ENCODE data around the gene OR2T3. TPM values are rescaled to one million over a fixed set of nuclear protein-coding genes. Genes with fewer than 3 reads are reported as not detected.
"Not testable (repeated sequence)": the region's sequence is repeated elsewhere in the genome, so short reads cannot be mapped to it uniquely, and the experiment has no call there.

The OR2T3 gene
- total RNA-seq, 1 donor from 2014 or later, result not detected

DNA sequence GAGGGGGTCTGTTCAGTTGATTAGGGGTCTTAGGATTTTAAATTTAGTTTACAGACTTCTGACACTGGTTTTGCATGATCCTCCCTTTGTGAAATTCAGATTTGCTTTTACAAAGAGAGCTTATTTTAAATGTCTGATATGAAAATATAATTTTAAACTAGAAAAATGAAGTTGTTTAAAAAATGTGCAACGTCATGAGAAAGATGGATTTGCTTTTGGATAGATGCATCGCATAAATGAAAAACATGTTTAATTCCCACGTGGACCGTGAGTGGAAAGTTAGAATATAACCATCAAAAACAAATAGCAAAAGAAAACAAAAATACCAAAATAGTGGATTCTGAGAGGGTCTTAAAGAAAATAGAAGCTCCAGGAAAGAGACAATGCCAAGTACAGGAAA lies 2.0 kb upstream of the OR2T3 start:
- H3K27ac ChIP-seq (ENCODE audit: low read depth, low read length), result no peak overlapping the region
- H3K36me3 ChIP-seq (ENCODE audit: control insufficient read depth in 3 of 3, insufficient read depth in 3 of 3, low read length in 3 of 3), result no peaks in the 10 kb centered on the region
- H3K9ac ChIP-seq (ENCODE audit: low read depth in 1 of 3, low read length in 3 of 3), result no peak overlapping the region
- H3K27me3 ChIP-seq (ENCODE audit: control insufficient read depth in 3 of 3, insufficient read depth in 3 of 3, low read length in 3 of 3), result no peaks in the 10 kb centered on the region
- H3K4me3 ChIP-seq (ENCODE audit: low read length in 3 of 3), result no peak overlapping the region
- no peaks in the 10 kb centered on the region for H3K4me1 ChIP-seq (ENCODE audit: control insufficient read depth in 3 of 3, insufficient read depth in 3 of 3, low read length in 3 of 3)
- no peaks in the 10 kb centered on the region for H3K9me3 ChIP-seq (ENCODE audit: control insufficient read depth in 3 of 3, low read length in 3 of 3)

DNA sequence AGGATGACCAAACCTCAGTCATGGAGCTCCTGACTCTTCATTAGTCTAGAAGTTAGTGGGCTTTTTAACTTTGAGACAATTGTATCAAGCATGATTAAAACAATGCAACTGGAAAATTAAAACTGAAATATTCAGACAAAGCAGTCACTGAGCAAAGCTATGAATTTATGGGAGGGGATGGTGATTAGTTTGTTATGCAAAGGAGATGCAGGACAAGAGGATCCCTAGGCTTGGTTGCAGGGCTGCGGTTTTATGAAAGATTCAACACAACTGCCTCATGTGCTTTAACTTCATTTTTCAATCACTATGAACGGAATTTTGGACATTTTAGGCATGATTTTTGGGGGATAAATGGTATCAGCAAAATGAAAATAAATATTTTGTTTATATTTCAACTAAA lies 1.0 kb upstream of the OR2T3 start:
- not testable (repeated sequence) for H3K9me3 ChIP-seq (ENCODE audit: control insufficient read depth in 3 of 3, low read length in 3 of 3); H3K9ac ChIP-seq (ENCODE audit: low read depth in 1 of 3, low read length in 3 of 3); H3K4me1 ChIP-seq (ENCODE audit: control insufficient read depth in 3 of 3, insufficient read depth in 3 of 3, low read length in 3 of 3); H3K27me3 ChIP-seq (ENCODE audit: control insufficient read depth in 3 of 3, insufficient read depth in 3 of 3, low read length in 3 of 3); H3K4me3 ChIP-seq (ENCODE audit: low read length in 3 of 3); H3K36me3 ChIP-seq (ENCODE audit: control insufficient read depth in 3 of 3, insufficient read depth in 3 of 3, low read length in 3 of 3); H3K27ac ChIP-seq (ENCODE audit: low read depth, low read length)

DNA sequence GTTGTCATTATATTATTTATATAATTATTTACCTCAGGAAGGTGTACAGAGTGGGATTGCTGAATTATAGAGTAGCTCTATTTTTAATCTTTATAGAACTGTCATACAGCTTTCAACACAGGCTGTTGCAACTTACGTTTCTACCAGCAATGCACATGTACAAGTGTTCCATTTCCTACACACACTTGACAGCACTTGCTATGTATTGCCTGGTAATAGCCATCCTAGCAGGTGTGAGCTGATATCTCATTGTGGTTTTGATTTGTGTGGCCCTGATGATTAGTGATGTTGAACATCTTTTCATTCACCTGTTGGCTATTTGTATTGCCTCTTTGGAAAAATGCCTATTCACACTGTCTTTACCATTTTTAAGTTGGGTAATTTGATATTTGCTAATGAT lies 2.5 kb downstream of the OR2T3 start:
- not testable (repeated sequence) for H3K27ac ChIP-seq (ENCODE audit: low read depth, low read length); H3K4me1 ChIP-seq (ENCODE audit: control insufficient read depth in 3 of 3, insufficient read depth in 3 of 3, low read length in 3 of 3); H3K36me3 ChIP-seq (ENCODE audit: control insufficient read depth in 3 of 3, insufficient read depth in 3 of 3, low read length in 3 of 3); H3K9ac ChIP-seq (ENCODE audit: low read depth in 1 of 3, low read length in 3 of 3); H3K9me3 ChIP-seq (ENCODE audit: control insufficient read depth in 3 of 3, low read length in 3 of 3); H3K27me3 ChIP-seq (ENCODE audit: control insufficient read depth in 3 of 3, insufficient read depth in 3 of 3, low read length in 3 of 3); H3K4me3 ChIP-seq (ENCODE audit: low read length in 3 of 3)

DNA sequence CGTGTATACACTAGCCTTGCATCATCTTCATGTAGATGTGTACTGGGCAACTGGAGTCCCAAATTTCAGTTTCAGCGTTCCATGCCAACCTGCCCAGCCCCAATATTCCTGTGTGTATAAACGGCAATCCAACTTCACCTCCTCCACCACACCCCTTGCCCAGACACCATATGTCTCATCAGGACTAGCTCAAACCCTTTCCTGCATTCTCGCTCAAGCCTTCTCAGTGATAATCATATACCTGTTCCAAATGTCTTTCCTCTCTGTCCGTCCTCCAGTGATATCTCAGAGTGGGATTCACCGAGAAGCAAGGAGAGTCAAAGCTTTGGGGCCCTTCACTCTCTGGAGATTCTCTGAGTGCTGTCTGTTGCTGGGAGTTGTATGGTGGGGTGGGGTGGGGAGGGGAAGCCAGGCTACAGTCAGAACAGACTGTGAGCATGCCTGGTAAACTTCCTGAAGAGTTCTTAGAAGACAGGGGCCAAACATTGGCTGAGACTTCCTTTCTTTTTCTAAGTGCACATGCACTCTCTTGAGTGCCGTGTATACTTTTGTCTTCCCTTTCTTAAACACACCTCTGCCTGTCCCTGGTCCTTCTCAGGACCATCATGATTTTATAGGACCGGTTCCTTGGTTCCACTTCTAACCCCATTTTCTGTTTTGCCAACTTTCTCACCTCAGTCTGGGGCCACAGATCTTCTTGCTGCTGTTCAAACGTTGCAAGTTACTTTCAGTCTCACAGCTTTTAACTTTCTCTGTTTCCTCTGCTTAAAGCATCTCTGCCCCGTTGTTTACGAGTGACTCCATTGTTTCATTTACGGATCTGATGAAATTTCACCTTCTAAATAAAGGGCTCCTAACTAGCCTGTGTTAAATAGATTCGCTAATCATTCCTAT lies 8.8 kb downstream of the OR2T3 start:
- H3K4me3 ChIP-seq (ENCODE audit: low read length in 3 of 3); H3K36me3 ChIP-seq (ENCODE audit: control insufficient read depth in 3 of 3, insufficient read depth in 3 of 3, low read length in 3 of 3); H3K27me3 ChIP-seq (ENCODE audit: control insufficient read depth in 3 of 3, insufficient read depth in 3 of 3, low read length in 3 of 3); H3K9me3 ChIP-seq (ENCODE audit: control insufficient read depth in 3 of 3, low read length in 3 of 3); H3K4me1 ChIP-seq (ENCODE audit: control insufficient read depth in 3 of 3, insufficient read depth in 3 of 3, low read length in 3 of 3); H3K9ac ChIP-seq (ENCODE audit: low read depth in 1 of 3, low read length in 3 of 3); H3K27ac ChIP-seq (ENCODE audit: low read depth, low read length): not testable (repeated sequence)

DNA sequence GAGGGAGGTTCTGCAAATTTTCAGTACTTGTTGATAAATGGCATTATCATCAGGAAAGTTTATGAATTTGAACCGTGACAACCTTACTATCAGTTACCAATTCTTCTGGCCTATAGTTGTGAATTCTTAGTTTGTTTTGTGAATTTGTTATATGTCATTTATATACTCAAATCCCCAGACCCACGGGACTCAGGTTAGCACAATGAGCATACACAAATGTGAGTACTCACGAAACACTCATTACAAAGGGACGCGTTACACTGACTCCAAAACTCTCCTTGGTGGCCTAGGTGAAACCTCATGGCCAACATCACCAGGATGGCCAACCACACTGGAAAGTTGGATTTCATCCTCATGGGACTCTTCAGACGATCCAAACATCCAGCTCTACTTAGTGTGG lies 15.1 kb downstream of the OR2T3 start, which contains the start of gene OR2T5:
TSS of gene OR2T5 (plus strand) at position 301 of the 400 bp plus-strand sequence. CDS start at position 301, 0 bp downstream.
- not testable (repeated sequence) for H3K4me1 ChIP-seq (ENCODE audit: control insufficient read depth in 3 of 3, insufficient read depth in 3 of 3, low read length in 3 of 3); H3K4me3 ChIP-seq (ENCODE audit: low read length in 3 of 3); H3K9ac ChIP-seq (ENCODE audit: low read depth in 1 of 3, low read length in 3 of 3); H3K36me3 ChIP-seq (ENCODE audit: control insufficient read depth in 3 of 3, insufficient read depth in 3 of 3, low read length in 3 of 3); H3K27me3 ChIP-seq (ENCODE audit: control insufficient read depth in 3 of 3, insufficient read depth in 3 of 3, low read length in 3 of 3); H3K9me3 ChIP-seq (ENCODE audit: control insufficient read depth in 3 of 3, low read length in 3 of 3); H3K27ac ChIP-seq (ENCODE audit: low read depth, low read length)

DNA sequence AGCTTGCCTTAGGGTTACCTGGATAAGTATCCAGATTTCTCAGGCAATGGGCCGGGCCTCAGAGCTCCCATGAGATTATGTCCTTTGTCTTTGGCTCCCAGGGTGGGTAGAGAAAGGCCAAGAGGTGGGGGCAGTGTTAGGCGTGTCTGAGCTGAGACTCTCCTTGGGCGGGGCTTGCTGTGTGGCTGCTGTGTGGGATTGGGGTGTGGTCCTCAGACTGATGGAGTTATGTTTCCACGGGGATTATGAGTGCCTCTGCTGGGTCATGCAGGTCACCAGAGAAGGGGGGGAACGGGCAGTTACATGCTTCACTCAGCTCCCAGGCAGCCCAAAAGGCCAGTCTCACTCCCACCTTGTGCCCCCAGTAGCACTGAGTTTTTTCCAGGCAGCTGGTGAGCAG lies 23.5 kb downstream of the OR2T3 start:
- not testable (repeated sequence) for H3K4me1 ChIP-seq (ENCODE audit: control insufficient read depth in 3 of 3, insufficient read depth in 3 of 3, low read length in 3 of 3); H3K27me3 ChIP-seq (ENCODE audit: control insufficient read depth in 3 of 3, insufficient read depth in 3 of 3, low read length in 3 of 3); H3K9me3 ChIP-seq (ENCODE audit: control insufficient read depth in 3 of 3, low read length in 3 of 3); H3K27ac ChIP-seq (ENCODE audit: low read depth, low read length); H3K9ac ChIP-seq (ENCODE audit: low read depth in 1 of 3, low read length in 3 of 3); H3K36me3 ChIP-seq (ENCODE audit: control insufficient read depth in 3 of 3, insufficient read depth in 3 of 3, low read length in 3 of 3); H3K4me3 ChIP-seq (ENCODE audit: low read length in 3 of 3)

DNA sequence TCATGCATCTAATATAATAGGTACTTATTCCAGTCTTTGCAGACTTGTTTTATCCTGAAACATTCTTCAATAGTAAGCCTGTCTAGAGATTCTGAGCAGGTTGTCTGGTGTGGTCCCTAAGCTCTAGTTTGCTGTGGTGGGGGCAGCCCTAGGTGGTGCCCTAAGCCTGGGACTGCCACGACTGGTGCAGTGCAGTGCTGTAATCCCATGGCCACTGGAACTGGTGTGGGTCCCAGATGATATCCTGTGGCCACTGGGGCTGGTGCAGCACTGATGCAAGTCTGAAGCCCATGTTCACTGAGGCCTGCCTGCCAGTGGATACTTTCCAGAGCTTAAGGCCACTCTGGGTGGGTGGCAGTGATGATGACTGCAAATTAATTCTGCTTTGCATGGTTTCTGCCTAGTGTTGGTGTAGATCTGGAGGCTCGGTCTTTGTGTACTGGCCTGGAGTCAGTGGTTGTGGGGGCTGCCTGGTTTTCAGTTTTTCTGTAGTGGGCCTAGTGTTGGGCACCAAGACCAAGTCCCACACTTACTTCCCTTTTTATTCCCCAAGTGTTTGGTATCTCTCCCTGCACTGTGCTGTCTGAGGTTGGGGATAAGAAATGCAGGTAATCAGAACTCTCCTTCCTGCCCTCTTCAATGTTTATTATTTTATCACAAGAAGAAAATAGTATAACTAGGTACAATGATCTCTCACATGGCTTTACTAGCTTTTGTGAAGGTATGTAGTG lies 27.3 kb downstream of the OR2T3 start:
- H3K9ac ChIP-seq (ENCODE audit: low read depth in 1 of 3, low read length in 3 of 3); H3K9me3 ChIP-seq (ENCODE audit: control insufficient read depth in 3 of 3, low read length in 3 of 3); H3K27ac ChIP-seq (ENCODE audit: low read depth, low read length); H3K27me3 ChIP-seq (ENCODE audit: control insufficient read depth in 3 of 3, insufficient read depth in 3 of 3, low read length in 3 of 3); H3K4me3 ChIP-seq (ENCODE audit: low read length in 3 of 3); H3K4me1 ChIP-seq (ENCODE audit: control insufficient read depth in 3 of 3, insufficient read depth in 3 of 3, low read length in 3 of 3); H3K36me3 ChIP-seq (ENCODE audit: control insufficient read depth in 3 of 3, insufficient read depth in 3 of 3, low read length in 3 of 3): not testable (repeated sequence)

DNA sequence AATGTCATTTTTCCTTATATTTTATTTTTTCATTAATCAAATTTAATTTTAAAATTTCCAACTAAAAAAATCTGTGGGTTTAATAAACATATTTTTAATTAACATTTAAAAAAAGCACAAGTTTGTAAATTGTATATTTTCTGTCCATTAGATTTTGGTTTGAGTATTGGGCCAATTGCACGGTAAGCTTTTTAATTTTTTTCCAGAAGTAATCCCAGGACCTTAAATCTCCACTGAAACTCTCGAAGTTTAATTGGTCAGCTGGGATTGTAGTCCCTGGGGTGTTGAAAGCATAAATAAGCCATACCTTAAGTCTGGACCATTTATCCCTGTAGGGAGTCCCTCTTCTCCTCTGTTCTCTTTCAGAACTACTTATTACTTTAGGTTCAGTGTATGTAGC lies 34.6 kb downstream of the OR2T3 start, which contains the start of gene OR2G6:
TSS of gene OR2G6 (plus strand) at position 301 of the 400 bp plus-strand sequence. CDS start 13,574 bp downstream, outside the sequence.
- not testable (repeated sequence) for H3K4me1 ChIP-seq (ENCODE audit: control insufficient read depth in 3 of 3, insufficient read depth in 3 of 3, low read length in 3 of 3); H3K9ac ChIP-seq (ENCODE audit: low read depth in 1 of 3, low read length in 3 of 3); H3K4me3 ChIP-seq (ENCODE audit: low read length in 3 of 3); H3K27ac ChIP-seq (ENCODE audit: low read depth, low read length); H3K27me3 ChIP-seq (ENCODE audit: control insufficient read depth in 3 of 3, insufficient read depth in 3 of 3, low read length in 3 of 3); H3K36me3 ChIP-seq (ENCODE audit: control insufficient read depth in 3 of 3, insufficient read depth in 3 of 3, low read length in 3 of 3); H3K9me3 ChIP-seq (ENCODE audit: control insufficient read depth in 3 of 3, low read length in 3 of 3)

DNA sequence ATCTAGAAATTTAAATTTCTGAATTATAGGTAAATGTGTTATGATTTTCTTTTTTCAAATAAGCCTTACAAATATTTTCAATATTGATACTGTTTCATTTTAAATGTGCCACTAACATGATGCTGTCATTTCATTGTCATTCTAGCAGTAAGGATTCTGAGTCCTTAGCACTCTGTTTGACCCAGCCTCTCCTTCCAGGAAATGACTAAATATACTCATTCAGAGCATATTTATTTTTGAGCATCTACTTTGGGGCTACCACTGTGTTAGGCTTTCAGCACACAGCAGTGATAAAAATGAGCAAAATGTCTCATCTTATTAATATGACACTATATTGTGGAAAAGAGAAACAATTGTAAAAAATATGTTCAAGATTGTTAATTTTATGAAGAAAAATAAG lies 37.1 kb downstream of the OR2T3 start:
- not testable (repeated sequence) for H3K4me1 ChIP-seq (ENCODE audit: control insufficient read depth in 3 of 3, insufficient read depth in 3 of 3, low read length in 3 of 3); H3K27me3 ChIP-seq (ENCODE audit: control insufficient read depth in 3 of 3, insufficient read depth in 3 of 3, low read length in 3 of 3); H3K9me3 ChIP-seq (ENCODE audit: control insufficient read depth in 3 of 3, low read length in 3 of 3); H3K27ac ChIP-seq (ENCODE audit: low read depth, low read length); H3K4me3 ChIP-seq (ENCODE audit: low read length in 3 of 3); H3K9ac ChIP-seq (ENCODE audit: low read depth in 1 of 3, low read length in 3 of 3); H3K36me3 ChIP-seq (ENCODE audit: control insufficient read depth in 3 of 3, insufficient read depth in 3 of 3, low read length in 3 of 3)

DNA sequence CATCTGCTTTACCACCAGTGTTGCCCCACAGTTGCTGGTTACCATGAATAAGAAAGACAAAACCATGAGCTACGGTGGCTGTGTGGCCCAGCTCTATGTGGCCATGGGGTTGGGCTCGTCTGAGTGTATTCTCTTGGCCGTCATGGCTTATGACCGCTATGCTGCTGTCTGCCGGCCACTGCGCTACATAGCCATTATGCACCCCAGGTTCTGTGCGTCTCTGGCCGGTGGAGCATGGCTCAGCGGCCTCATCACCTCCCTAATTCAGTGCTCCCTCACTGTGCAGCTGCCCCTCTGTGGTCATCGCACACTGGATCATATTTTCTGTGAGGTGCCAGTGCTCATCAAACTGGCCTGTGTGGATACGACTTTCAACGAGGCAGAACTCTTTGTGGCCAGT lies 48.7 kb downstream of the OR2T3 start:
- no peaks in the 10 kb centered on the region for H3K27me3 ChIP-seq (ENCODE audit: control insufficient read depth in 3 of 3, insufficient read depth in 3 of 3, low read length in 3 of 3)
- H3K4me3 ChIP-seq (ENCODE audit: low read length in 3 of 3), result no peak overlapping the region
- H3K27ac ChIP-seq (ENCODE audit: low read depth, low read length), result no peak overlapping the region
- no peak overlapping the region for H3K9ac ChIP-seq (ENCODE audit: low read depth in 1 of 3, low read length in 3 of 3)
- H3K9me3 ChIP-seq (ENCODE audit: control insufficient read depth in 3 of 3, low read length in 3 of 3), result peaks cover 0 to 3% (median 0%) of the 10 kb centered on the region in 3 donors
- no peaks in the 10 kb centered on the region for H3K4me1 ChIP-seq (ENCODE audit: control insufficient read depth in 3 of 3, insufficient read depth in 3 of 3, low read length in 3 of 3)
- H3K36me3 ChIP-seq (ENCODE audit: control insufficient read depth in 3 of 3, insufficient read depth in 3 of 3, low read length in 3 of 3), result no peaks in the 10 kb centered on the region
